ENCODE measurements around the gene ETFB.
A peak's percentile ranks its signal among the peaks of the same experiment; 100 is the strongest.

ETFB gene

DNA sequence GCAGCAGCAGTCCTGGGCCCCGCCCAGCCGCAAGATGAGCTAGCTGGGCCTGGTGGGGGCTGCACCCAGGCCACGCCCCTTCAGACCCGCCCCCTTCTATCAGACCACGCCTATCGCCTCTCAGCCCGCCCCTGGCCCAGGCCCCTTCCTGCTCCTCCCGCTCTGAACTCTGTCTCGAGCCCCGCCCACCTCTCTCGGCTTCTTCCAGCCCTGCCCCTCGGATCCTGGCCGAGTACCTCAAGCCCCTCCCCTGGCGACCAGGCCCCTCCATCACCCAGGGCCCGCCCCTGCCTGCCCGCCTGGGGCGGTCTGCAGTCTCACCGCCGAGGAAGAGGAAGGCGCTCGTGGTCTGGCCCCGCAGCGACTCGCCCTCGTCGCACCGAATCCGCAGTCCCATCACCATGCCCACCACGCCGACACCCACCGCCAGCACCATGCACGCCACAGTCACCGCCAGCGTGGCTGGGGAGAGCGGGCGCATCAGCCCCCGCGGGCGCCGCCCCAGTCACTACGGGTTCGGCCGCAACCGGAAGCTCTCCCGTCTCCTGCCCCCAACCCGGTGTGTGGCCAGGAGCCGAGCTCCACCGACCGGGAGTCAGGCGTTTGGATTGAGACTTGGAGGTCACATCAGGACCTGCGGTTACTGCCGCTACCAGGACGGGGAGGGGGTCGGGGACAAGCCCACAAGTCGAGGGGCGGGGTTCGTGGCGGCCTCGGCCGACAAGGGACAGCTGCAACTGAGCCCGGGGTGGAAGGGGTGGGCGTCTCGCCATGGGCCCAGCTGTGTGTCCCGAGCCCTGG lies 1.6 kb upstream of the ETFB start:
- in situ Hi-C loops (cut with MboI; ENCODE audit: low pct_unique_long_range_greater_than_20kb, low sequenced_read_pairs, unreplicated experiment), result no loop called here
- TF ChIP-seq CTCF (IDR thresholded peaks at IDR 0.05; ENCODE audit: extremely low read depth, insufficient read depth, missing control alignments), result no peak
- DNase-seq (ENCODE audit: low spot score), result peak; percentile 98

DNA sequence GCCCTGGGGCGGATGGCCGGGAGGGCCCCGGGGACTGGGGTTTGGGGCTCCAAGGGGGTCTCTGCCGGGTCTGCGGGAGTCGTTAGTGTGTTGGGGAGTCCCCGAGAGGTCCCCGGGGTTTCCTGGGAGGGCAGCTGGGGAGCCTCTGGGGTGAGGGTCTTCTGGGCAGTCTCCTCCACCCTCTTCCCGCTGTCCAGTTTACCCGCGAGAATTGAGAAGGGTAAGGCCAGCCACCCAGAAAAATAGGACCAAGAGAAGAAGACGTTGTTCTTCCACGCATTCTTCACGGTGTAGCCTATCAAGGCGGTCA lies 1.0 kb upstream of the ETFB start:
- no peak for TF ChIP-seq CTCF (IDR thresholded peaks at IDR 0.05; ENCODE audit: extremely low read depth, insufficient read depth, missing control alignments)
- no peak for DNase-seq (ENCODE audit: low spot score)
- in situ Hi-C loops (cut with MboI; ENCODE audit: low pct_unique_long_range_greater_than_20kb, low sequenced_read_pairs, unreplicated experiment), result no loop called here

GRCh38 chr19:51366389-51367254 lies 434 bp upstream of the ETFB start:
- TF ChIP-seq CTCF (IDR thresholded peaks at IDR 0.05; ENCODE audit: extremely low read depth, insufficient read depth, missing control alignments), result no peak
- in situ Hi-C loops (cut with MboI; ENCODE audit: low pct_unique_long_range_greater_than_20kb, low sequenced_read_pairs, unreplicated experiment), result no loop called here
- DNase-seq (ENCODE audit: low spot score), result peak; percentile 96

DNA sequence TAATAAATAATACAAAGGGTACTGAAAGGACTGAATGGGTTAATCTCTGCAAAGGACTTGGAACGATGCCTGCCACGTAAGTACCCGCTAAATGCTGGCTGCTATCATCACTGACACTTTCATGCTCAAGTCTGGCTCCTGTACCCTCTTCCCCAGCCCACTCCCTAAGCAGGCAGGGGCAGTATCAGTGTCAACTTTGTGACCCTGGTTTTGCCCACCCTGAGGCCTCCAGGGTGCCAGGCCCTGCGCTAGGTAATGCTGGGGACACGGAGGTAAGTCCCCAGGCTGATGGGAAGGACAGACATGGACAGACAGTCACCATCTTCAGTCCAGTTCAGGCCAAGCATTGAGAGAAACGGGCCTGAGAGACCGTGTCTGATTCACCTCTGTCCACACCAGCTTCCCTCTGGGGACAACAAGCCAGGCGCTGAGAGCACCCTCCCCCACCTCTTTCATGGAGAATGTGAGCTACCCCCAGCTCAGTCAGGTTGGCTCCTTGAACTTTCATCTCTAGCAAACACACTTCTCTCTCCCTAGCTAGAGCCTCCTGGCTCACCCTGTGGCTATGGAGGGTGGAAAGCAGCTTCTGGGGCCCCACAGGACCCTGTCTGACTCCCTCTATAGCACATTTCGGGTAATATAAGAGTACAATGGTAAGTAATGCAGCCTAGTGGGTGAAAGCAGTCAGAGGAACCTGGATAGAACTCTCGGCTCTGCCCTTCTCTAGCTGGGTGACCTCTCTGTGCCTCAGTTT lies 800 bp downstream of the ETFB start:
- no peak for TF ChIP-seq CTCF (IDR thresholded peaks at IDR 0.05; ENCODE audit: extremely low read depth, insufficient read depth, missing control alignments)
- no peak for DNase-seq (ENCODE audit: low spot score)
- in situ Hi-C loops (cut with MboI; ENCODE audit: low pct_unique_long_range_greater_than_20kb, low sequenced_read_pairs, unreplicated experiment), result no loop called here

- in situ Hi-C loops (cut with MboI; ENCODE audit: low pct_unique_long_range_greater_than_20kb, low sequenced_read_pairs, unreplicated experiment), result no loop called here
- DNase-seq (ENCODE audit: low spot score), result no peak
- TF ChIP-seq CTCF (IDR thresholded peaks at IDR 0.05; ENCODE audit: extremely low read depth, insufficient read depth, missing control alignments), result no peak
These were observed 1.7 kb downstream of the ETFB start for GRCh38 chr19:51364200-51365106.

All from GM13977 (cell line).